Endodermal cell (in vitro differentiated cells): ENCODE data around the gene NUDT19. TPM values are rescaled to one million over a fixed set of nuclear protein-coding genes. Genes with fewer than 3 reads are reported as not detected.

Experiments used
- DNase-seq: peaks from one replicate; pipeline ENCODE4 v3.0.0-alpha.2; 2017
- H3K27ac ChIP-seq: 2 replicates; pipeline ENCODE4 v1.5.1; 2013; ENCODE audit warnings: mild to moderate bottlenecking, low read depth, low read length, moderate library complexity
- H3K27me3 ChIP-seq: 2 replicates; pipeline ENCODE4 v1.6.1; 2013; ENCODE audit warnings: mild to moderate bottlenecking, low read length, moderate library complexity; ENCODE audit not compliant: insufficient read depth, control insufficient read depth, poor library complexity, severe bottlenecking
- H3K36me3 ChIP-seq: 2 replicates; pipeline ENCODE4 v1.7.0; 2013; ENCODE audit warnings: mild to moderate bottlenecking, low read length, moderate library complexity; ENCODE audit not compliant: control insufficient read depth, insufficient read depth
- H3K4me1 ChIP-seq: one replicate; pipeline ENCODE4 v1.7.0; 2013; ENCODE audit warnings: low read length; ENCODE audit not compliant: control insufficient read depth, insufficient read depth
- H3K4me3 ChIP-seq: 2 replicates; pipeline ENCODE4 v1.5.1; 2013; ENCODE audit warnings: mild to moderate bottlenecking, low read length, moderate library complexity
- H3K9ac ChIP-seq: 2 replicates; pipeline ENCODE4 v1.6.1; 2013; ENCODE audit warnings: mild to moderate bottlenecking, low read length, moderate library complexity; ENCODE audit not compliant: poor library complexity, severe bottlenecking; ENCODE audit errors: extremely low read depth
- H3K9me3 ChIP-seq: 2 replicates; pipeline ENCODE4 v1.6.1; 2013; ENCODE audit warnings: mild to moderate bottlenecking, low read length, moderate library complexity; ENCODE audit not compliant: control insufficient read depth
- H3K27ac Mint-ChIP-seq: 2 replicates; pipeline ENCODE4 v1.8.0; 2020; ENCODE audit warnings: mixed read lengths
- H3K27me3 Mint-ChIP-seq: 2 replicates; pipeline ENCODE4 v1.8.0; 2021; ENCODE audit warnings: mild to moderate bottlenecking, mixed read lengths; ENCODE audit not compliant: insufficient read depth
- H3K36me3 Mint-ChIP-seq: 2 replicates; pipeline ENCODE4 v1.8.0; 2020; ENCODE audit warnings: low read depth, mixed read lengths
- H3K4me1 Mint-ChIP-seq: 2 replicates; pipeline ENCODE4 v1.8.0; 2020; ENCODE audit warnings: mixed read lengths
- H3K4me3 Mint-ChIP-seq: 2 replicates; pipeline ENCODE4 v1.8.0; 2020; ENCODE audit warnings: mild to moderate bottlenecking, moderate library complexity, mixed read lengths
- H3K9me3 Mint-ChIP-seq: 2 replicates; pipeline ENCODE4 v1.8.0; 2020; ENCODE audit warnings: mild to moderate bottlenecking, mixed read lengths
- WGBS, 2 experiments: methylation state at CpG; one replicate each; pipeline versions ENCODE4 v1.1.5 to v1.1.7; 2013; ENCODE audit warnings: missing lambda C conversion rate in 2 of 2, mixed read lengths in 1 of 2; ENCODE audit not compliant: insufficient coverage in 1 of 2, insufficient read length in 1 of 2; 5-methylcytosine and 5-hydroxymethylcytosine counted together
- total RNA-seq, 2 donors: library from RNA; stranded (reverse); fragmentation: NEBNext Ultra II Directional in 1 of 2; extraction: Animal tissue kit (Norgen Biotek cat#: 25700) in 1 of 2; gene quantifications; 2 replicates in 1 of 2; 3 replicates in 1 of 2; pipeline ENCODE4 v1.2.1, GENCODE V29; 2021
- TF ChIP-seq, protein P1 (sequence below): fragments of 200-600 bp; sonication (generic); conservative IDR thresholded peaks from 2 replicates; pipeline ENCODE4 v1.5.0; 2021; ENCODE audit warnings: antibody characterized with exemption, mild to moderate bottlenecking

The NUDT19 gene
- total RNA-seq, 2 donors from 2014 or later, result 5.8 to 6.8 TPM

DNA sequence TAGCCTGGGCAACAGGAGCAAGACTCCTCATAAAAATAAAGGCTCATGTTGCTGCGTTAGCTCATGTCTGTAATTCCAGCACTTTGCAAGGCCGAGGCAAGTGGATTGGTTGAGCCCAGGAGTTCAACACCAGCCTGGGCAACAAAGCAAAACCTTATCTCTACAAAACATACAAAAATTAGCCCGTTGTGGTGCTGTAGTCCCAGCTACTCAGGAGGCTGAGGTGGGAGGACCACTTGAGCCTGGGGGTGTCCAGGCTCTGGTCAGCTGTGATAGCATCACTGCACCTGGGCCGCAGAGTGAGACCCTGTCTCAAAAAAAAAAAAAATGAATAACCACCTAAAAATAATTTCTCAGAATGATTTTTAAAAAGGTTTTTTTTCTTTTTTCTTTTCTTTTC, 3.9 kb upstream of the NUDT19 start:
- Histone ChIP-seq H3K27ac (no peak overlapping the region), H3K4me1 (no peaks in the 10 kb centered on the region), H3K36me3 (no peaks in the 10 kb centered on the region), H3K4me3 (no peak overlapping the region), H3K9ac (no peak overlapping the region), H3K27me3 (no peaks in the 10 kb centered on the region), H3K9me3 (peaks cover 3% of the 10 kb centered on the region)
- Mint-ChIP-seq H3K4me3 (no peak overlapping the region), H3K9me3 (peaks cover under 1% of the 10 kb centered on the region), H3K27ac (no peak overlapping the region), H3K27me3 (peaks cover 4% of the 10 kb centered on the region), H3K4me1 (no peaks in the 10 kb centered on the region), H3K36me3 (peaks cover 3% of the 10 kb centered on the region)
- 81 to 99% methylated on average over 3 of the region's 4 CpGs for WGBS, 2 experiments
- TF ChIP-seq, protein P1, sequence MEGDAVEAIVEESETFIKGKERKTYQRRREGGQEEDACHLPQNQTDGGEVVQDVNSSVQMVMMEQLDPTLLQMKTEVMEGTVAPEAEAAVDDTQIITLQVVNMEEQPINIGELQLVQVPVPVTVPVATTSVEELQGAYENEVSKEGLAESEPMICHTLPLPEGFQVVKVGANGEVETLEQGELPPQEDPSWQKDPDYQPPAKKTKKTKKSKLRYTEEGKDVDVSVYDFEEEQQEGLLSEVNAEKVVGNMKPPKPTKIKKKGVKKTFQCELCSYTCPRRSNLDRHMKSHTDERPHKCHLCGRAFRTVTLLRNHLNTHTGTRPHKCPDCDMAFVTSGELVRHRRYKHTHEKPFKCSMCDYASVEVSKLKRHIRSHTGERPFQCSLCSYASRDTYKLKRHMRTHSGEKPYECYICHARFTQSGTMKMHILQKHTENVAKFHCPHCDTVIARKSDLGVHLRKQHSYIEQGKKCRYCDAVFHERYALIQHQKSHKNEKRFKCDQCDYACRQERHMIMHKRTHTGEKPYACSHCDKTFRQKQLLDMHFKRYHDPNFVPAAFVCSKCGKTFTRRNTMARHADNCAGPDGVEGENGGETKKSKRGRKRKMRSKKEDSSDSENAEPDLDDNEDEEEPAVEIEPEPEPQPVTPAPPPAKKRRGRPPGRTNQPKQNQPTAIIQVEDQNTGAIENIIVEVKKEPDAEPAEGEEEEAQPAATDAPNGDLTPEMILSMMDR, result no peak
- DNase-seq, result no peak

DNA sequence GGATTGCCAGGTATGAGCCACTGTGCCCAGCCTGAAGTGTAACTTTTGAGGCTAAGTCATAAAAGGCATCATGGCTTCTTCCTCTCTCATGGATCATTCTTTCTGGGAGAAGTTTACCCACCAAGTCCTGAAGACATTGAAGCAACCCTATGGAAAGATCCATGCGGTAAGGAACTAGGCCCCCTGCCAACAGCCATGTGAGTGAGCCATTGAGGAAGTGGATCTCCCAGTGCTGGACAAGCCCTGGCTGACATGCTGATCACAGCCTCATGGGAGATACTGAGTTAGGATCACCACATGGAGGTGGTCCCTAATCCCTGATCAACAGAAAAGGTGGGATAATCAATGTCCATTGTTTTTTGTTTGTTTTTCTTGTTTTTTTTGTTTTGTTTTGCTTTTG, 3.3 kb upstream of the NUDT19 start:
- no peak overlapping the region for H3K9ac ChIP-seq
- Mint-ChIP-seq H3K9me3 (peaks cover 7% of the 10 kb centered on the region), H3K4me3 (no peak overlapping the region), H3K4me1 (no peaks in the 10 kb centered on the region), H3K27ac (no peak overlapping the region), H3K36me3 (peaks cover 7% of the 10 kb centered on the region), H3K27me3 (peaks cover 8% of the 10 kb centered on the region)
- no peaks in the 10 kb centered on the region for H3K4me1 ChIP-seq
- peaks cover 9% of the 10 kb centered on the region for H3K9me3 ChIP-seq
- TF ChIP-seq, protein P1, result no peak
- no peak for DNase-seq
- H3K27ac ChIP-seq, result no peak overlapping the region
- H3K36me3 ChIP-seq, result no peaks in the 10 kb centered on the region
- 91 to 100% methylated on average over 1 of the region's 1 CpG for WGBS, 2 experiments
- no peaks in the 10 kb centered on the region for H3K27me3 ChIP-seq
- no peak overlapping the region for H3K4me3 ChIP-seq

DNA sequence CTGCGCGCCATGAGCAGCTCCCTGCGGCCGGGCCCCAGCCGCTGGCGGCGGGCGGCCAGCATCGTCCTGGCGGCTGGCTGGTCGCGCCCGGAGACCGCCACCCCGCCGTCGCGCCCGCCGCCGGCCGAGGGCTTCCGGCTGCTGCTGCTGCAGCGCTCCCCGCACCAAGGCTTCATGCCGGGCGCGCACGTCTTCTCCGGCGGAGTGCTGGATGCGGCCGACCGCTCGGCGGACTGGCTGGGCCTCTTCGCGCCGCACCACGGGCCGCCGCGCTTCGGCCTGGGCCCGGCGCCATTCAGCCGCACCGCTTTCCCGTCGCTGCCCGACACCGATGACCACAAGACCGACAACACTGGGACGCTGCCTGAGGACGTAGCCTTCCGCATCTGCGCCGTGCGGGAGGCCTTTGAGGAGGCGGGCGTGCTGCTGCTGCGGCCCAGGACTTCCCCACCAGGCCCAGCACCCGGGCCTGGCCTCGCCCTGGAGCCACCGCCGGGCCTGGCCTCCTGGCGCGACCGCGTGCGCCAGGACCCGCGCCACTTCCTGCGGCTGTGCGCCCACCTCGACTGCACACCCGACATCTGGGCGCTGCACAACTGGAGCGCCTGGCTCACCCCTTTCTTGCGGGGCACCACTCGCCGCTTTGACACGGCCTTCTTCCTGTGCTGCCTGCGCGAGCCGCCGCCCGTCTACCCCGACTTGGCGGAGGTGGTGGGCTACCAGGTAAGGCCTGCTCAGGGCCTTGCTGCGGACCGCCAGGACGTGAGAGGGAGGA, 518 bp downstream of the NUDT19 start:
- H3K27ac Mint-ChIP-seq, result no peak overlapping the region
- peak; percentile 85 for DNase-seq
- peaks cover 5% of the 10 kb centered on the region for H3K27me3 Mint-ChIP-seq
- no peak overlapping the region for H3K27ac ChIP-seq
- TF ChIP-seq, protein P1, result no peak
- no peaks in the 10 kb centered on the region for H3K36me3 ChIP-seq
- H3K4me3 Mint-ChIP-seq, result peak overlapping the region; percentile 52
- no peaks in the 10 kb centered on the region for H3K4me1 ChIP-seq
- peaks cover 12% of the 10 kb centered on the region for H3K9me3 Mint-ChIP-seq
- H3K9me3 ChIP-seq, result peaks cover 14% of the 10 kb centered on the region
- H3K27me3 ChIP-seq, result no peaks in the 10 kb centered on the region
- H3K4me3 ChIP-seq, result peak overlapping the region; percentile 56
- H3K36me3 Mint-ChIP-seq, result peaks cover 14% of the 10 kb centered on the region
- peaks cover 24% of the 10 kb centered on the region for H3K4me1 Mint-ChIP-seq
- H3K9ac ChIP-seq, result no peak overlapping the region
- 42 to 76% methylated on average over 10 to 93 of the region's 93 CpGs for WGBS, 2 experiments
